Type B pancreatic cell (in vitro differentiated cells): ENCODE results near the gene ERP44. TPM values are rescaled to one million over a fixed set of nuclear protein-coding genes. Genes with fewer than 3 reads are reported as not detected.

ENCODE experiments used
- DNase-seq: peaks from one replicate; pipeline ENCODE4 v3.0.0; 2021; ENCODE audit warnings: mixed read lengths; ENCODE audit not compliant: unreplicated experiment; ENCODE audit errors: extremely low spot score
- H3K27ac Mint-ChIP-seq: 2 replicates; pipeline ENCODE4 v1.8.0; 2021; ENCODE audit warnings: mild to moderate bottlenecking, mixed read lengths
- H3K27me3 Mint-ChIP-seq: 2 replicates; pipeline ENCODE4 v1.8.0; 2021; ENCODE audit warnings: mixed read lengths
- H3K36me3 Mint-ChIP-seq: 2 replicates; pipeline ENCODE4 v1.8.0; 2021; ENCODE audit warnings: mixed read lengths
- H3K4me1 Mint-ChIP-seq: one replicate; pipeline ENCODE4 v1.8.0; 2021; ENCODE audit warnings: mixed read lengths; ENCODE audit not compliant: unreplicated experiment
- H3K4me3 Mint-ChIP-seq: 2 replicates; pipeline ENCODE4 v1.8.0; 2021; ENCODE audit warnings: mild to moderate bottlenecking, mixed read lengths
- H3K9me3 Mint-ChIP-seq: 2 replicates; pipeline ENCODE4 v1.8.0; 2021; ENCODE audit warnings: mixed read lengths
- total RNA-seq: library from RNA; stranded (reverse); gene quantifications from 2 replicates; pipeline ENCODE4 v1.2.1, GENCODE V29; 2021; ENCODE audit warnings: low replicate concordance
- TF ChIP-seq, protein P1 (sequence below): fragments of 200-600 bp; sonication (generic); conservative IDR thresholded peaks from 2 replicates; pipeline ENCODE4 v1.5.0; 2021; ENCODE audit warnings: antibody characterized with exemption, mild to moderate bottlenecking

The ERP44 gene
- total RNA-seq, 1 donor from 2014 or later, result 21.2 TPM

- Mint-ChIP-seq H3K4me1 (peaks cover 4% of the 10 kb centered on the region), H3K27ac (no peak overlapping the region), H3K4me3 (no peak overlapping the region), H3K27me3 (no peaks in the 10 kb centered on the region), H3K9me3 (no peaks in the 10 kb centered on the region), H3K36me3 (peaks cover 14% of the 10 kb centered on the region)
- TF ChIP-seq, protein P1, sequence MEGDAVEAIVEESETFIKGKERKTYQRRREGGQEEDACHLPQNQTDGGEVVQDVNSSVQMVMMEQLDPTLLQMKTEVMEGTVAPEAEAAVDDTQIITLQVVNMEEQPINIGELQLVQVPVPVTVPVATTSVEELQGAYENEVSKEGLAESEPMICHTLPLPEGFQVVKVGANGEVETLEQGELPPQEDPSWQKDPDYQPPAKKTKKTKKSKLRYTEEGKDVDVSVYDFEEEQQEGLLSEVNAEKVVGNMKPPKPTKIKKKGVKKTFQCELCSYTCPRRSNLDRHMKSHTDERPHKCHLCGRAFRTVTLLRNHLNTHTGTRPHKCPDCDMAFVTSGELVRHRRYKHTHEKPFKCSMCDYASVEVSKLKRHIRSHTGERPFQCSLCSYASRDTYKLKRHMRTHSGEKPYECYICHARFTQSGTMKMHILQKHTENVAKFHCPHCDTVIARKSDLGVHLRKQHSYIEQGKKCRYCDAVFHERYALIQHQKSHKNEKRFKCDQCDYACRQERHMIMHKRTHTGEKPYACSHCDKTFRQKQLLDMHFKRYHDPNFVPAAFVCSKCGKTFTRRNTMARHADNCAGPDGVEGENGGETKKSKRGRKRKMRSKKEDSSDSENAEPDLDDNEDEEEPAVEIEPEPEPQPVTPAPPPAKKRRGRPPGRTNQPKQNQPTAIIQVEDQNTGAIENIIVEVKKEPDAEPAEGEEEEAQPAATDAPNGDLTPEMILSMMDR, result peak; percentile 89
- peak; percentile 73 for DNase-seq
Measured at GRCh38 chr9:100028201-100028784, 70.5 kb downstream of the ERP44 start.

DNA sequence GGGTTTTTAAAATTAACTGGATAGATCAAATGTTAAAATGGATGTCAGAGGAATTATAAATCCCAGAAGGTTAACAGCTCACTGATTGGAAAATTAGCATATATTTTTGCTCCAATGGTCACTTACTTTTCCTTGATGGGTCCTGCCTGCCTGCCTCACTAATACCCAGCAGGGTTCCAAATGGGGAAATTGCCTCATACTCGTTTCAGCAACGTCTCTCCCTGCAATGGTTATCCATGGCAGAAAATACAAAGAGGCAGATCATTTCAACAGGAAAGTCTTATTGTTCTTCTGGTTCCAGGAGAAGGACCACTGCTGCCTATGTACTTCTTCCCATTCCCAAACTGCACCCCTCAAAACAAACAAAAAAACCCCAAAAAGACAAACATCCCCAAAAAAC lies 71.3 kb downstream of the ERP44 start:
- DNase-seq, result no peak
- Mint-ChIP-seq H3K4me3 (no peak overlapping the region), H3K9me3 (no peaks in the 10 kb centered on the region), H3K27me3 (no peaks in the 10 kb centered on the region), H3K4me1 (peaks cover 4% of the 10 kb centered on the region), H3K36me3 (peaks cover 14% of the 10 kb centered on the region), H3K27ac (no peak overlapping the region)
- TF ChIP-seq, protein P1, result no peak

DNA sequence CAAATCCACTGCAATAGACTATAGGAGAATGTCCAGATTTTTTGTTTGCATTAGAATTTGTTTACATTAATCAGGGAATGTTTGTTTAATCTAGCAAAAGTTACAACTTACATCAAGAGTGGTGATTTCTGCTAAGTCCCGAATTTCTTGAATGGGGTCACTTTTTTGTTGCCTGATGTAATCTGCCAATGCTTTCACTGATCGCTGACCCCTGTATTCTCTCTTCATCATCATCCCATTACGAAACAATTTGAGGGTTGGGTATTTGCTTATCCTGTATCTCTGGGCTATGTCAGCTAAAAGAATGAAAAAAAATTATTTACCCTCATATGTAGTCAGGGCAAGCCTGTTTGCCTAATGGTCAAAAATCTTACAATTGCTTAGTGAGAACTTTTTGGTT lies 76.9 kb downstream of the ERP44 start:
- Mint-ChIP-seq H3K36me3 (peaks cover 24% of the 10 kb centered on the region), H3K4me1 (no peaks in the 10 kb centered on the region), H3K27me3 (no peaks in the 10 kb centered on the region), H3K4me3 (no peak overlapping the region), H3K9me3 (no peaks in the 10 kb centered on the region), H3K27ac (no peak overlapping the region)
- DNase-seq, result no peak
- TF ChIP-seq, protein P1, result no peak

DNA sequence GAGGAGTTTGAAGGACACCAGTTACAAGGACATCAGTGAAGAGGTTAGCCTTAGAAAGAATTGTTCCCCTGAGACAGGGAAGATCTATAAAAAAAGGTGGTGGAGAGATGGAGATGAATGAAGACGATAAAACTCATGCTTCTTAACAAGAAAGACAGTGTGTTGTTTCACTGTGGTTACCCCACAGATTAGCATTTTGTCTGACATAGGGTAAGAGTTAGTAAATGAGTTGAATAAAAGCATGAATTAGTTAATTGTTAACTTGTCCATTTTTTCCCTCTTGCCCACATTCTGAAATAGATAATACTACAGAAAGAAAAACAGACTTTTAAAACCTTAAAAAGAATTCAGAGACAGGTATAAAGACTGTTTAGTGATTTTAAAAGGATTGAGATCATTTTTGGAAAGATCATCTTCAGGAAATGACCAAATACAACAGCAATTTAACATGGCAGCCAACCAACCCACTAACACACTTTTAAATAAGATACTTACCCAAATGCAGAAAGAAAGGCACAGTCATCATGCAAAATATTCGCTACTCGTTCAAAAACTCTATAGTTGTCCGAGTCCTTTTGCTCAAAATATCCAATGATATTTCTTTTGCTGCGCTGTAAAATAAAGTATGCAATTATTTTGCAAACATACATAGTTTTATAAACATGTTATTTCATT lies 78.5 kb downstream of the ERP44 start:
- Mint-ChIP-seq H3K27me3 (no peaks in the 10 kb centered on the region), H3K27ac (no peak overlapping the region), H3K4me3 (no peak overlapping the region), H3K9me3 (no peaks in the 10 kb centered on the region), H3K36me3 (peaks cover 24% of the 10 kb centered on the region), H3K4me1 (no peaks in the 10 kb centered on the region)
- TF ChIP-seq, protein P1, result no peak
- DNase-seq, result no peak

GRCh38 chr9:100019541-100019940 lies 79.3 kb downstream of the ERP44 start:
- Mint-ChIP-seq H3K4me3 (no peak overlapping the region), H3K9me3 (no peaks in the 10 kb centered on the region), H3K4me1 (no peaks in the 10 kb centered on the region), H3K27ac (no peak overlapping the region), H3K27me3 (no peaks in the 10 kb centered on the region), H3K36me3 (peaks cover 18% of the 10 kb centered on the region)
- no peak for DNase-seq
- TF ChIP-seq, protein P1, result no peak
